ENCODE data around the gene NDST1. TPM values are rescaled to one million over a fixed set of nuclear protein-coding genes. Genes with fewer than 3 reads are reported as not detected.
A peak's percentile ranks its signal among the peaks of the same experiment; 100 is the strongest.

Gene NDST1
- total and polyA plus RNA-seq, 10 of the 15 experiments (the other 5 are each of a cell fraction or from before 2014, with no cell fraction given), result 0.20 to 53.5 (median 12.9) TPM

GRCh38 chr5:150489360-150490295 is 18.3 kb upstream of the NDST1 start (continued):
- peak; percentile 97 for TF ChIP-seq EED (IDR thresholded peaks at IDR 0.05; ENCODE audit: low read depth)
- peak; percentile 78; the same call in 1 of the 2 replicates for TF ChIP-seq NBN (IDR thresholded peaks at IDR 0.05)
- TF ChIP-seq ZBED1 (IDR thresholded peaks at IDR 0.05; ENCODE audit: borderline replicate concordance), result no peak
- TF ChIP-seq ELK1 (IDR thresholded peaks at IDR 0.05; ENCODE audit: low read depth, low read length), result no peak; the same call in 1 of the 2 replicates
- TF ChIP-seq CREM (IDR thresholded peaks at IDR 0.05; ENCODE audit: low read depth), result peak; percentile 12; the same call in 1 of the 2 replicates
- TF ChIP-seq SKIL (IDR thresholded peaks at IDR 0.05; ENCODE audit: low read depth, poor library complexity, severe bottlenecking), result no peak
- TF ChIP-seq BHLHE40 (IDR thresholded peaks at IDR 0.05; ENCODE audit: borderline replicate concordance in 1 of 2, low read depth in 2 of 2, low read length in 1 of 2), result peak; percentile 47 to 57; a peak in 1 of 4 replicates
- 0 out of 2 replicates have a peak, but pooled peaks have one; percentile 19 for TF ChIP-seq MLLT1 (IDR thresholded peaks at IDR 0.05)
- TF ChIP-seq TCF12 (IDR thresholded peaks at IDR 0.05; ENCODE audit: low read depth, low read length), result no peak
- TF ChIP-seq SP1 (IDR thresholded peaks at IDR 0.05; ENCODE audit: low read depth, low read length), result peak; percentile 19
- TF ChIP-seq ZNF24 (IDR thresholded peaks at IDR 0.05), result no peak
- peak; percentile 68; the same call in 1 of the 2 replicates for TF ChIP-seq RB1 (IDR thresholded peaks at IDR 0.05; ENCODE audit: borderline replicate concordance)
- TF ChIP-seq CHD2 (IDR thresholded peaks at IDR 0.05; ENCODE audit: borderline replicate concordance, low read depth, low read length), result peak; percentile 29; the same call in 1 of the 2 replicates
- TF ChIP-seq ZNF687 (IDR thresholded peaks at IDR 0.05), result peak; percentile 22; the same call in 1 of the 2 replicates
- TF ChIP-seq EGR1 (IDR thresholded peaks at IDR 0.05; ENCODE audit: borderline replicate concordance in 1 of 2, low read depth in 2 of 2, low read length in 2 of 2), result no peak
- no peak for TF ChIP-seq SMAD5 (IDR thresholded peaks at IDR 0.05; ENCODE audit: low read depth)
- TF ChIP-seq SREBF1 (IDR thresholded peaks at IDR 0.05; ENCODE audit: low read length), result no peak
- TF ChIP-seq DPF2 (IDR thresholded peaks at IDR 0.05), result peak; percentile 96
- TF ChIP-seq FOS (IDR thresholded peaks at IDR 0.05; ENCODE audit: borderline replicate concordance, extremely low read depth, insufficient read length), result no peak
- TF ChIP-seq MTA3 (IDR thresholded peaks at IDR 0.05; ENCODE audit: borderline replicate concordance, low read length), result peak; percentile 82; the same call in 1 of the 2 replicates

All from GM12878 (cell line).